ENCODE data around the gene SERTAD2.

Gene SERTAD2

DNA sequence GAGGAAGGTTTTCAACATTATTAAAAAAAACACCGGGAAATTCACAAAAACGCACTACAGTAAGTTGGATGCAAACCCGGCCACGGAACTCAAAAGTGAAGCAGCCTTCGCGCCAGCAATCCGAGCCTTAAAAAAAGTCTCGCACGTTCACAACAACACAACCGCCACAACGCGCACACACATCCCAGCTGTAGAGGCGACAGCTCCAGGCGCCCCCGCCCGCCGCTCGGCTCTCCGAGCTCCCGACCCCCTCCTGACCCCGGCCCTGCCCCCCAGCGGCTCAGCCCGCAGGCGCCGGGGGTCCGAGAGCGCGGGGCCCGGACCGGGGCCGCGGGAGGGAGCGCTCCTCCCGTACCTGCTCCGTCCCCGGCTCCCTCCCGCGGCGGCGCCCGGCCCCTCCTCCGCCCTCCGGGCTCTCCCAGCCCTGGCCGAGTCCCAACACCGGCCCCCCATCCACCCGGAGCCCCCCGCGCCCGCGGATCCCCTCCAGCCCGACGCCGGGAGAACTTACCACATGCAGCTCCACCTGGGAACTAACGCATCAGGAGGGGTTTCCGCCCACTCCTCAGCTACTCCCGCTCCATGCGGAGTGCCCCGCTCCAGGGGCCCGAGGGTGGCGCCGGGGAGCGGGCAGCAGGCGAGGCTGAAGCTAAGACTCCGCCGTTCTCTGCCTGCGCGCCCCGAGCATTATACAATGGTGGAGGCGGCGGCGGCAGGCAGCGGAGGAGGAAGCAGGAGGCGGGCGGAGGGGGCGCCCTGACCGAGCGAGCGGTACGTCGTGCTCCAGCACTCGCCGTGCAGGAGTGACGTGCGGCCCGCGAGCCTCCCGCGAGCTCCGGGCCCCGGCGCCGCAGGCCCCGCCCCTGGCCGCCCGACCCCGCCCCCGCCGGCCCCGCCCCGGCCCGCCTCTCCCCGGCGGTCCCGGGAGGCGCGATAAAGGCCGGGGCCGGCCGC lies at the start of gene SERTAD2:
SERTAD2 (minus strand) TSS at position 805 of the 954 bp plus-strand sequence. CDS start 17,042 bp downstream, outside the sequence.
- DNase-seq (ENCODE audit: low read depth): peak; percentile 66
- H3K4me3 ChIP-seq (ENCODE audit: low read depth, low read length): peak within 1 kb of the TSS; percentile 86

GRCh38 chr2:64700133-64700809 lies 46.6 kb upstream of the SERTAD2 start:
- DNase-seq (ENCODE audit: low read depth): no peak

DNA sequence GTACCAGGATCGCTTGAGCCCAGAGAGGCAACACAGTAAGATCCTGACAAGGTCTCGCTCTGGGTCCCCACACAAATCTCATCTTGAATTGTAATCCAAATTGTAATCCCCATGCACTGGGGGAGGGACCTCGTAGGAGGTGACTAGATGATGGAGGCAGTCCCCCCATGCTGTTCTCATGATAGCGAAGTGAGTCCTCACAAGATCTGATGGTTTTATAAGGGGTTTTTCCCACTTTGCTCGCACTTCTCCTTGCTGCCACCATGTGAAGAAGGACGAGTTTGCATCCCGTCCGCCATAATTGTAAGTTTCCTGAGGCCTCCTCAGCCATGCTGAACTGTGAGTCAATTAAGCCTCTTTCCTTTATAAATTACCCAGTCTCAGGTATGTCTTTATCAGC lies 46.0 kb upstream of the SERTAD2 start:
- no peak overlapping the region for H3K4me3 ChIP-seq (ENCODE audit: low read depth, low read length)
- no peak for DNase-seq (ENCODE audit: low read depth)

More at GRCh38 chr2:64700133-64700809, 46.6 kb upstream of the SERTAD2 start:
- H3K4me3 ChIP-seq (ENCODE audit: low read depth, low read length): no peak overlapping the region

GRCh38 chr2:64698668-64699444 lies 45.1 kb upstream of the SERTAD2 start:
- DNase-seq (ENCODE audit: low read depth): peak; percentile 56
- H3K4me3 ChIP-seq (ENCODE audit: low read depth, low read length): no peak overlapping the region

GRCh38 chr2:64698177-64698643 lies 44.5 kb upstream of the SERTAD2 start:
- DNase-seq (ENCODE audit: low read depth): no peak
- H3K4me3 ChIP-seq (ENCODE audit: low read depth, low read length): no peak overlapping the region

DNA sequence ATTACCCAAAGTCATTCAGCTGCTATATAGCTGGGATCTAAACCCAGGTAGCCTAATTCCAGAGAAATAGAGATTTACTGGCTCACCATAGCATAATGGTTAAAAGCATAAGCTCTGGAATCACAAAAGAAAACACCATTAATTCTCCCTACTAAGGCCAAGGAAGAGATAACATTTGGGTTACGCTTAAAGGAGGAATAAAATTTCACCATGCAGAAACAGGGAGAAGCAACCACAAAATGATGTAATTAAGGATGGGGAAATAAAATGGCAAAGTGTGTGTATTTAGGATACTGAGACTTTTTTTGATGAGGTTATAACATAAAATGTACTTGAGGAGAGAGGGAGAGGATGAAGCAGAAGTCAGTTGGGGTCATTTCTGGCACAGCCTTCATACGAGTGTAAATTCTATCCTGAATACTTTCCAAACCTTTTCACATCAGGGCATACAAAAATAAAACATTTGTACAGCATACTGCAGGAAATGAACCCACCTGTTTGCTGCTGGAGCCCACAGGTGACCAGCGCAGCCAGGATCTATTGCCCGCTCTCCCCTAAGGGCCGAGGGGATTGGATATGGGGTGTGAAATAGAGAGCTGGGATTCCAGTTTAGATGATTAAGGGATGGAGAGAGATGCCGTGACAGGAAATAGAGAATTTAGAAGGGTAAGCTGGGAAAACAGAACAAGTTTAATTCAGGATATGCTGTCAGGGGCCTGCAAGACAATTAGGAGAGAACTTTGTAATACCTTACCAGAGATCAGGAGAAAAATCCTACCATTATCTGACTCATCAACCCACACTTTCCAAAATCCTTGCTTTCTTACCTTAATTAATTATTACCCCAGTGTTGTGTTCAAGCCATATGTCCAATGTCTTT lies 43.8 kb upstream of the SERTAD2 start:
- H3K4me3 ChIP-seq (ENCODE audit: low read depth, low read length): no peak overlapping the region
- DNase-seq (ENCODE audit: low read depth): no peak

GRCh38 chr2:64696636-64697035 lies 42.9 kb upstream of the SERTAD2 start:
- no peak overlapping the region for H3K4me3 ChIP-seq (ENCODE audit: low read depth, low read length)
- DNase-seq (ENCODE audit: low read depth): no peak

DNA sequence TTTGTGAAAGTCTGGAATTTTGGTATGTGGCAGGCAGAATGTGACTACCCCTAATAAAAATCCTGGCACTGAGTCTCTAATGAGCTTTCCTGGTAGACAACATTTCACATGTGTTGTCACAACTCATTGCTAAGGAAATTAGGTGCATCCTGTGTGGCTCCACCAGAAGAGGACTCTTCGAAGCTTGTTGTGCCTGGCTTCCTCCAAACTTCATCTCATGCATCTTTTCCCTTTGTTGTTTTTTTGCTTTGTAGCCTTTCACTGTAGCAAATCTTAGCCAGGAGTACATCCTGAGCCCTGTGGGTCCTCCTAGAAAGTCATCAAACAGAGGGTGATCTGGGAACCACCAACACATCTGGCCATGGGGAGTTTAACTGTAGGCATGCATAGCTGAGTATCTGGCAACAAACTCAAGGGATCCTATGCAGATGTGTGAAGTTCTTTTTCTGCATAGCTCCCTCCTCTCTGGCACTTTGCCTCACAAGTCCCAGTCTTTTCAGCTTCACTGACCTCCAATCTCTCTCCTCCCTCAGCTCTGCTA lies 42.1 kb upstream of the SERTAD2 start:
- no peak overlapping the region for H3K4me3 ChIP-seq (ENCODE audit: low read depth, low read length)
- DNase-seq (ENCODE audit: low read depth): no peak

GRCh38 chr2:64692401-64692800 lies 38.7 kb upstream of the SERTAD2 start:
- no peak overlapping the region for H3K4me3 ChIP-seq (ENCODE audit: low read depth, low read length)
- no peak for DNase-seq (ENCODE audit: low read depth)

DNA sequence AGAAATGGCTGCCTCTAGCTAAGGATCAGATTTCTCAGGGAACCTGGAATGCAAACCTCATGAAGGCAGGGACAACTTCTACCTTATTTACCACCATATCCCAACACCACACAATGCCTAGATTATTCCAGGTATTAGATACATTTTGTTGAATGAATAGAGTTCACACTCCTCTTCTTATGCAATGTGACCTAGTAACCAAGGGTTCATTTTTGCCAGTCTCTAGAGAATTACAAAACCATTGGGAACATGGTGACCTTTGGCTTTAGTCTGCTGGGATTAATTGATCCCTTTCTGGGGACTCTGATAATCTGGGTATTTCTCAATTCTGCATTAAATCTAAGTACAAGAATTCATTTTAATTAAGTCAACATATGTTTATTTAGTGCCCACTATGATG lies 35.2 kb upstream of the SERTAD2 start:
- no peak overlapping the region for H3K4me3 ChIP-seq (ENCODE audit: low read depth, low read length)
- DNase-seq (ENCODE audit: low read depth): no peak

DNA sequence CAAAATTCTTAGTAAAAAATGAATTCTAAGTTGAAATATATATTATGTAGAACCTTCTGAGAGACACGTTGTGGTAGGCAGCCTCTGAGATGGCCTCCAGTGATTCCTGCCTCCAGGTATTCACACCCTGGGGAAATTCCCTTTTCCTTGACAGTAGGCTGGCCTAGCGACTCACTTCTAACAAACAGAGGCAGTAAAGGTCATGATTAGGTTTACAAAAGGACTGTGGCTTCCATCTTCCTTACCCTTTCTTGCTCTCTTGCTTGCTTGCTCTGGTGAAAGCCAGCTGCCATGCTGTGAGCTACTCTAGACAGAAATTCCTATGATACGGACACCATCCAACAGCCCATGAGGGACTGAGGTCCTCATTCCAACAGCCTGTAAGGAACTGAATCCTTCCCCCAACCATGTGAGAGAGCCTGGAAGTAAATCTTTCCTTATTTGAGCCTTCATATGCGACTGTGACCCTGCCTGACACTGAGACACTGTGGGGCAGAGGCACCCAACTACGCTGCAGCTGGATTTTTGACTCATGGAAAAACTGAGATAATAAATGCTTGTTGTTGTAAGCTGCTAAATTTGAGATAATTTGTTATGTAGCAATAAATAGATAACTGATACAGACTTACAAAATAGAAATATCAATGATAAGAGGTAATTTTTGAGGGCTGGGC lies 32.7 kb upstream of the SERTAD2 start:
- no peak overlapping the region for H3K4me3 ChIP-seq (ENCODE audit: low read depth, low read length)
- no peak for DNase-seq (ENCODE audit: low read depth)

- no peak overlapping the region for H3K4me3 ChIP-seq (ENCODE audit: low read depth, low read length)
- no peak for DNase-seq (ENCODE audit: low read depth)
Measured at GRCh38 chr2:64685430-64685829, 31.7 kb upstream of the SERTAD2 start.

- H3K4me3 ChIP-seq (ENCODE audit: low read depth, low read length): no peak overlapping the region
- no peak for DNase-seq (ENCODE audit: low read depth)
Measured at GRCh38 chr2:64683771-64684510, 30.2 kb upstream of the SERTAD2 start.

DNA sequence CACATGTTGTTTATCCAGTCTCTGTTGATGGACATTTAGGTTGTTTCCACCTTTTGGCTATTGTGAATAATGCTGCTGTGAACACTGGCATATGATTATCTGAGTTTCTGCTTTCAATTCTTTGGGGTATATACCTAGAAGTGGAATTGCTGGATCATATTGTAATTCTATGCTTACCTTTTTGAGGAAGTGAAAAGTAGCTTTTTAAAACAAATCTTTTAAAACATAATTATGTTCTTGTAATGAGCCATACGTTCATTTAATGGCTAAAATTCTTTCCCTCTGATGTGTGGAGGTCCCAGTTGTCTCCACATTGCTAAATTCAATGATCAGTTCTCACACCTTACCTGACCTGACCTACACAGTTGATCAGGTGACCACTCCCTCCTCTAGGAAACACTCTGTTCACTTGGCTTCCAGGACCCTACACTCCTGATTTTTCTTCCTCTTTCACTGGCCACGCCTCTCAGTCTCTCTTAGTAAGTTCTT lies 27.8 kb upstream of the SERTAD2 start:
- DNase-seq (ENCODE audit: low read depth): no peak
- no peak overlapping the region for H3K4me3 ChIP-seq (ENCODE audit: low read depth, low read length)

- no peak for DNase-seq (ENCODE audit: low read depth)
Measured at GRCh38 chr2:64679673-64680425, 26.1 kb upstream of the SERTAD2 start.

DNA sequence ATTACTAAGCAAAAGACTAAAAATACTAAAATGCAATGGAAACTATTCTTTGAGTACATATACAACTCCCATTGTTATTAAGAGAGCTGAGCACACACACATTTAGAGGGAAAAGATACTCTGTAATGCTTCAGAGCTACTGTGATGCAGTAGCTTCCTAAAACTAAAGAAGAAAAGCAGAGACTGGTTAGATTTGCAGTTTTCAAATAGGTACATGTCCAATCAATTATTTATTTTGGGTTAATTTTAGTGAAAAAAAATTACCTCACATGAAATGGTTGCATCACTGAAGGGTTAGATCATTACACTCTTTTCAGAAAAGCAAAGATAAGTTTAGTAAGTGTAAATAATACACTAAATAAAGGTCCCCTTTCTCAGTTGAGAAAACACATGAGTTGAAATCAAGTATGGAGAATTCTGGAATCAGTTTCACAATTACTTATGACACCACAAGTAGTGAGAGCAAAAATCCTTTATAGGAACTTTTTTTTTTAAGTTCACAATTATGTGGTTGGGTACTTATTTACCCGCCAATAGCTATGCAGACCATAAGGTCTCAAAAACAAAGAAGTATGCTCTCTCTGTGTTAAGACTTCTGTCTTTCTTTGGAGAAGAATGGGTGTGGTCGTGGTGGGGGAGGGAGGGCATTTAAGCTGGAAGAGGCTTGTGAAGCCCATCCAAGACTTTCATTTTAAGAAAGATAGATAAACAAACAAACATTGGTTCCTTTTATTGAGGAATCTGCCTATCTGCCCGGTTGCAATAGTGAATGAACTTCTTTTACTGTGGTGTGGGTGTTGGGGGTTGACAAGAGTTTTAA lies 25.3 kb upstream of the SERTAD2 start:
- no peak overlapping the region for H3K4me3 ChIP-seq (ENCODE audit: low read depth, low read length)
- no peak for DNase-seq (ENCODE audit: low read depth)

More at GRCh38 chr2:64679673-64680425, 26.1 kb upstream of the SERTAD2 start:
- H3K4me3 ChIP-seq (ENCODE audit: low read depth, low read length): no peak overlapping the region
